ENCODE data around the gene CCDC40. TPM values are rescaled to one million over a fixed set of nuclear protein-coding genes. Genes with fewer than 3 reads are reported as not detected.
A peak's percentile ranks its signal among the peaks of the same experiment; 100 is the strongest.

CCDC40 gene
- total RNA-seq, 1 donor from 2014 or later: 2.9 TPM

GRCh38 chr17:80110927-80111701, 74.7 kb downstream of the CCDC40 start:
- no peak for DNase-seq (ENCODE audit: low spot score)

GRCh38 chr17:80111702-80112470, 75.4 kb downstream of the CCDC40 start:
- no peak for DNase-seq (ENCODE audit: low spot score)

GRCh38 chr17:80112471-80113032, 76.1 kb downstream of the CCDC40 start:
- DNase-seq (ENCODE audit: low spot score): no peak

GRCh38 chr17:80113033-80113484, 76.6 kb downstream of the CCDC40 start:
- no peak for DNase-seq (ENCODE audit: low spot score)

GRCh38 chr17:80114758-80115157, 78.3 kb downstream of the CCDC40 start:
- DNase-seq (ENCODE audit: low spot score): no peak

- DNase-seq (ENCODE audit: low spot score): no peak
Measured at GRCh38 chr17:80115159-80115558, 78.7 kb downstream of the CCDC40 start.

GRCh38 chr17:80116276-80116920, 80.0 kb downstream of the CCDC40 start:
- no peak for DNase-seq (ENCODE audit: low spot score)

GRCh38 chr17:80116921-80117380, 80.5 kb downstream of the CCDC40 start:
- DNase-seq (ENCODE audit: low spot score): no peak

- DNase-seq (ENCODE audit: low spot score): no peak
Measured at GRCh38 chr17:80117491-80118401, 81.3 kb downstream of the CCDC40 start.

- no peak for DNase-seq (ENCODE audit: low spot score)
Measured at GRCh38 chr17:80118601-80119270, 82.3 kb downstream of the CCDC40 start.

- DNase-seq (ENCODE audit: low spot score): no peak
Measured at GRCh38 chr17:80119271-80119791, 82.9 kb downstream of the CCDC40 start.

GRCh38 chr17:80119839-80120238, 83.4 kb downstream of the CCDC40 start:
- DNase-seq (ENCODE audit: low spot score): no peak

DNA sequence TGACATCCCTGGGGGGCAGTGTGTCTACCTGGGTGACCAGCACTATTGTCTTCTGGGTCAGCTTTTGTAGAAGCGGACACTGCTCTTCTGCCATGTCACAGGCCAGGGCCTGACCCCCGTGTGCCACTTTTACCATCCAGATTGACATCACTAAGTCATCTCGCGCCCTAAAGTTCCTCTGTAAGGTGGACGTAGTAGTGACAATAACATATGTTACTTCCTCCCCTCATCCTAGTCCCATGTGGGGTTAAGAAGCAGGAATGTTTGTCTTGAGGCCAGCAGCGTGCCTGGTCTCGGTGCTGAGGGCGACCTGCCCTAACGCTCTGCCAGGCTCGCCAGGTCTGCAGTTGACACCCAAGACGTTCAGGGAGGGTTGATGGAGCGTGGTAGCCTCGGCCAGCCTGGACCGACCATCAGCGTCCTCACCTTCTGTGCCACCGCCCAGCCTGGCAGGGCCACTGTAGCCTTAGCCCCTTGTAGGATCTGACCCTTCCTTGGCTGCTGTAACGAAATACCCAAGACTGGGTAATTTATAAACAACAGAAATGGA, 85.7 kb downstream of the CCDC40 start:
- no peak for DNase-seq (ENCODE audit: low spot score)

GRCh38 chr17:80122926-80123505, 86.6 kb downstream of the CCDC40 start:
- DNase-seq (ENCODE audit: low spot score): no peak

GRCh38 chr17:80123791-80124190, 87.3 kb downstream of the CCDC40 start:
- no peak for DNase-seq (ENCODE audit: low spot score)

GRCh38 chr17:80124351-80124981, 88.0 kb downstream of the CCDC40 start:
- DNase-seq (ENCODE audit: low spot score): peak; percentile 32

DNA sequence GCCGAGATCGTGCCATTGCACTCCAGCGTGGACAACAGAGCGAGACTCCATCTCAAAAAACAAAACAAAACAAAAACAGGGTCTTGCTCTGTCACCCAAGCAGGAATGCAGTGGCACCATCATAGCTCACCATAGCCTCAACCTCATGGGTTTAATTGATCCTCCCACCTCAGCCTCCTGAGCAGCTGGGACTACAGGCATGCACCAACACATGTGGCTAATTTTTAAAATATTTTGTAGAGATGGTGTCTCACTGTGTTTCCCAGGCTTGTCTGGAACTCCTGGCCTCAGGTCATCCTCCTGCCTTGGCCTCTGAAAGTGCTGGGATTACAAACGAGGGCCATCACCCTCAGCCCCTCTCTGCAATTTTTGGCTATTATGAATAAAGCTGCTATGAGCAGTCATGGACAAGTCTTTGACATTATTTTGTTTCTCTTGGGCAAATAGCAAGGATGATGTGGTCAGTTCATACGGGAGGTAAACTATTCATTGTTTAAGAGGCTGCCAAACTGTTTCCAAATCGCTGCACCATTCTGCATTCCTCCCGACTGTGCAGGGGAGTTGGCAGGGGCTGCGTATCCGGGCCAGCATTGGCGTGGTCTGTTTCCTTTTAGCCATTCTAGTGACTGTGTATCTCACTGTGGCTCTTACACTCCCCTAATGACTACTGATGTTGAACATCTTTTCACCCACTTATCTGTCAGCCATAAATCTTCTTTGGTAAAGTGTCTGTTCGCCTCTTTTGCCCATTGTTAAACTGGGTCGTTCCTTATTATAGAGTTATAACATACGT, 89.4 kb downstream of the CCDC40 start:
- no peak for DNase-seq (ENCODE audit: low spot score)

- no peak for DNase-seq (ENCODE audit: low spot score)
Measured at GRCh38 chr17:80126449-80126715, 89.9 kb downstream of the CCDC40 start.

Measured in umbilical cord (tissue), 2 donors.